Measurements from ENCODE around the gene SMYD3. TPM values are rescaled to one million over a fixed set of nuclear protein-coding genes. Genes with fewer than 3 reads are reported as not detected.

The SMYD3 gene
- total RNA-seq, 1 donor from 2014 or later = 24.2 TPM

GRCh38 chr1:246144931-246145330 is 362.1 kb downstream of the SMYD3 start:
- Mint-ChIP-seq H3K4me3 (no peak overlapping the region), H3K4me1 (peaks cover under 1% of the 10 kb centered on the region), H3K9me3 (peaks cover 2% of the 10 kb centered on the region), H3K27me3 (ENCODE audit: low read depth) (no peaks in the 10 kb centered on the region), H3K27ac (ENCODE audit: unreplicated experiment) (no peak overlapping the region), H3K36me3 (ENCODE audit: low read depth) (peaks cover 7% of the 10 kb centered on the region)
- no peak for DNase-seq (ENCODE audit: low read depth, low spot score)
- no peak for TF ChIP-seq CTCF (conservative IDR thresholded peaks at IDR 0.05)

GRCh38 chr1:246142320-246142893 is 364.7 kb downstream of the SMYD3 start:
- Mint-ChIP-seq H3K27me3 (ENCODE audit: low read depth) (no peaks in the 10 kb centered on the region), H3K4me1 (peaks cover 13% of the 10 kb centered on the region), H3K9me3 (peaks cover 5% of the 10 kb centered on the region), H3K36me3 (ENCODE audit: low read depth) (peaks cover 3% of the 10 kb centered on the region), H3K27ac (ENCODE audit: unreplicated experiment) (no peak overlapping the region), H3K4me3 (no peak overlapping the region)
- DNase-seq (ENCODE audit: low read depth, low spot score) = no peak
- no peak for TF ChIP-seq CTCF (conservative IDR thresholded peaks at IDR 0.05)

GRCh38 chr1:246141306-246141705 is 365.8 kb downstream of the SMYD3 start:
- peaks cover 1% of the 10 kb centered on the region for H3K36me3 Mint-ChIP-seq (ENCODE audit: low read depth)
- H3K27me3 Mint-ChIP-seq (ENCODE audit: low read depth) = no peaks in the 10 kb centered on the region
- peaks cover 4% of the 10 kb centered on the region for H3K9me3 Mint-ChIP-seq
- no peak for TF ChIP-seq CTCF (conservative IDR thresholded peaks at IDR 0.05)
- no peak overlapping the region for H3K27ac Mint-ChIP-seq (ENCODE audit: unreplicated experiment)
- H3K4me1 Mint-ChIP-seq = peaks cover 13% of the 10 kb centered on the region
- no peak overlapping the region for H3K4me3 Mint-ChIP-seq
- no peak for DNase-seq (ENCODE audit: low read depth, low spot score)

- Mint-ChIP-seq H3K36me3 (ENCODE audit: low read depth) (no peaks in the 10 kb centered on the region), H3K27me3 (ENCODE audit: low read depth) (no peaks in the 10 kb centered on the region), H3K4me1 (peaks cover 13% of the 10 kb centered on the region), H3K4me3 (no peak overlapping the region), H3K9me3 (peaks cover 3% of the 10 kb centered on the region), H3K27ac (ENCODE audit: unreplicated experiment) (no peak overlapping the region)
- no peak for TF ChIP-seq CTCF (conservative IDR thresholded peaks at IDR 0.05)
- DNase-seq (ENCODE audit: low read depth, low spot score) = no peak
These were observed 367.3 kb downstream of the SMYD3 start for GRCh38 chr1:246139745-246140182.

GRCh38 chr1:246138781-246139180 is 368.3 kb downstream of the SMYD3 start:
- no peak for DNase-seq (ENCODE audit: low read depth, low spot score)
- TF ChIP-seq CTCF (conservative IDR thresholded peaks at IDR 0.05) = no peak
- Mint-ChIP-seq H3K4me1 (peaks cover 13% of the 10 kb centered on the region), H3K9me3 (peaks cover 3% of the 10 kb centered on the region), H3K27ac (ENCODE audit: unreplicated experiment) (no peak overlapping the region), H3K27me3 (ENCODE audit: low read depth) (no peaks in the 10 kb centered on the region), H3K36me3 (ENCODE audit: low read depth) (no peaks in the 10 kb centered on the region), H3K4me3 (no peak overlapping the region)
